ENCODE measurements around the gene B4GALT2.

- TF ChIP-seq CTCF (IDR thresholded peaks at IDR 0.05; ENCODE audit: borderline replicate concordance, extremely low read depth, low read length, poor library complexity, severe bottlenecking) (no peak), EZH2 (IDR thresholded peaks at IDR 0.05; ENCODE audit: borderline replicate concordance, low read depth, low read length, severe bottlenecking) (no peak)
These were observed 14.3 kb downstream of the B4GALT2 start for GRCh38 chr1:43993206-43993914.

Data from DND-41 (cell line).